ENCODE results near the gene PATL1. TPM values are rescaled to one million over a fixed set of nuclear protein-coding genes. Genes with fewer than 3 reads are reported as not detected.
A peak's percentile ranks its signal among the peaks of the same experiment; 100 is the strongest.

PATL1 gene
- total RNA-seq, 4 donors from 2014 or later, result 19.0 to 29.9 (median 26.2) TPM

GRCh38 chr11:59625703-59626102 is 43.1 kb downstream of the PATL1 start:
- DNase-seq (no peak), ATAC-seq (no peak)
- Histone ChIP-seq H3K27ac (no peak overlapping the region), H3K4me3 (no peak overlapping the region), H3K27me3 (no peaks in the 10 kb centered on the region), H3K9me3 (no peaks in the 10 kb centered on the region), H3K36me3 (no peaks in the 10 kb centered on the region), H3K4me1 (no peaks in the 10 kb centered on the region)
- in situ Hi-C loops (cut with MboI; ENCODE audit: low sequenced_read_pairs in 4 of 4) (no loop called here), intact Hi-C loops (cut with DNase I; ENCODE audit: low total_unique reads) (no loop called here)
- TF ChIP-seq POLR2A (IDR thresholded peaks at IDR 0.05) (no peak), CTCF (IDR thresholded peaks at IDR 0.05 in 4 of 5, conservative IDR thresholded peaks at IDR 0.05 in 1 of 5) (no peak)

- DNase-seq, result no peak
- in situ Hi-C loops (cut with MboI; ENCODE audit: low sequenced_read_pairs in 4 of 4) (loop anchor here in 2 of 4 donors (5.0 to 10.0 kb wide), 2 partner anchors 47 to 49 kb away; partner anchors contain the start of gene PATL1 (in 2 of the 2)), intact Hi-C loops (cut with DNase I; ENCODE audit: low total_unique reads) (loop anchor here (5.0 kb wide), 2 partner anchors 1041 to 1906 kb away; partner anchors contain the start of genes LPXN, MED19, TMX2 and ZFP91)
- no peak for ATAC-seq
- Histone ChIP-seq H3K9me3 (no peaks in the 10 kb centered on the region), H3K27me3 (no peaks in the 10 kb centered on the region), H3K4me3 (no peak overlapping the region), H3K4me1 (peaks cover 22 to 23% of the 10 kb centered on the region in 2 donors), H3K27ac (no peak overlapping the region), H3K36me3 (no peaks in the 10 kb centered on the region)
- TF ChIP-seq POLR2A (IDR thresholded peaks at IDR 0.05), result no peak
- no peak for TF ChIP-seq CTCF (IDR thresholded peaks at IDR 0.05 in 4 of 5, conservative IDR thresholded peaks at IDR 0.05 in 1 of 5)
Observed at GRCh38 chr11:59617876-59618275, 51.0 kb downstream of the PATL1 start.

DNA sequence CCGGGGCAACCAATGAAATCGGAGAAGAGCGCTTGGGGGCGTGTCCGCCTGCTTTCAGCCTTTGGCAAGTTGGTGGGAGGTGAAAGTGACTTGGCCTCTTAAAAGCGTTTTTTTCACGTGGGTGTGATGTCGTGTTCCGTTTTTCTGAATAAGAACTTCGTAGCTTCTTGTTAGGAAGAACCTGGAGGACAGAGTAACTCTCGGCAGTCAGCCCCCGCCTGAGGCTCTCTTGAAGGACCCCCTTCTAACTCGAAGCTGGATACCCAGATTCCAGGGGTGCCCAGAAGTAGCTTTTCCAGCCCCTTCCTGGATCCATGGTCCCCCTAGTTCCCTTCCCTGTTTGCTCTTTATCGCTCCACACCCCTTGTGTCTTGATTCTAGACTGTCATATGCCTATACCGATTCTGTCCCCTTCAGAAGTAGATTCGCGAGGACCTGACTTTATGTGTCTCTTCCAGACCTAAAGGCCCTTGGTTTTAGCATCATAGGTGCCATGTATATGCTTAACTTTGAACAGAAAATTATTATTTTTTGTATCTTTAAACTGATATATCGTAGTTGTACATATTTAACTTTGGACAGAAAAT is 52.3 kb downstream of the PATL1 start:
- TF ChIP-seq POLR2A (IDR thresholded peaks at IDR 0.05), result peak; percentile 21 to 51
- no peak for TF ChIP-seq CTCF (IDR thresholded peaks at IDR 0.05 in 4 of 5, conservative IDR thresholded peaks at IDR 0.05 in 1 of 5)
- Histone ChIP-seq H3K36me3 (no peaks in the 10 kb centered on the region), H3K4me3 (peak overlapping the region; percentile 53 to 64 (median 60)), H3K27ac (peak overlapping the region; percentile 88 to 97 (median 89)), H3K4me1 (peaks cover 35 to 37% of the 10 kb centered on the region in 2 donors), H3K27me3 (no peaks in the 10 kb centered on the region), H3K9me3 (no peaks in the 10 kb centered on the region)
- intact Hi-C loops (cut with DNase I; ENCODE audit: low total_unique reads) (loop anchor here (1.0 to 5.0 kb wide), 5 partner anchors 53 to 1904 kb away; partner anchors contain the start of genes LPXN, MED19, PATL1 and STX3), in situ Hi-C loops (cut with MboI; ENCODE audit: low sequenced_read_pairs in 4 of 4) (loop anchor here in 2 of 4 donors (5.0 to 10.0 kb wide), 2 partner anchors 48 to 51 kb away; partner anchors contain the start of gene PATL1 (in 2 of the 2))
- ATAC-seq (no peak), DNase-seq (no peak)

GRCh38 chr11:59615637-59616395 is 53.0 kb downstream of the PATL1 start, which contains the start of gene OSBP:
OSBP (minus strand) TSS chr11:59615774; CDS start chr11:59615664, 110 bp downstream.
- Histone ChIP-seq H3K27ac (peak within 1 kb of the TSS; percentile 90 to 97 (median 94)), H3K4me3 (peak within 1 kb of the TSS; percentile 72 to 88 (median 82)), H3K36me3 (no peaks in the 10 kb centered on the region), H3K27me3 (no peaks in the 10 kb centered on the region), H3K4me1 (peaks cover 42 to 44% of the 10 kb centered on the region in 2 donors), H3K9me3 (no peaks in the 10 kb centered on the region)
- peak in 2 of 5 experiments; percentile 7 to 38 for TF ChIP-seq CTCF (IDR thresholded peaks at IDR 0.05 in 4 of 5, conservative IDR thresholded peaks at IDR 0.05 in 1 of 5)
- peak; percentile 91 to 93 for TF ChIP-seq POLR2A (IDR thresholded peaks at IDR 0.05)
- peak; percentile 85 to 86 for ATAC-seq
- intact Hi-C loops (cut with DNase I; ENCODE audit: low total_unique reads) (loop anchor here (1.0 to 5.0 kb wide), 6 partner anchors 53 to 1904 kb away; partner anchors contain the start of genes LPXN, MED19, PATL1 and STX3), in situ Hi-C loops (cut with MboI; ENCODE audit: low sequenced_read_pairs in 4 of 4) (loop anchor here in 2 of 4 donors (5.0 to 10.0 kb wide), 2 partner anchors 49 to 51 kb away; partner anchors contain the start of gene PATL1 (in 2 of the 2))
- peak; percentile 100 for DNase-seq
